Measurements from ENCODE around the gene KLK7.

- TF ChIP-seq CTCF (IDR thresholded peaks at IDR 0.05 in 2 of 3, conservative IDR thresholded peaks at IDR 0.05 in 1 of 3; ENCODE audit: control insufficient read depth in 2 of 3, extremely low read depth in 1 of 3, insufficient read depth in 1 of 3, low read depth in 3 of 3, low read length in 3 of 3) (no peak), POLR2A (IDR thresholded peaks at IDR 0.05; ENCODE audit: low read depth, low read length) (no peak), RFX5 (IDR thresholded peaks at IDR 0.05; ENCODE audit: low read depth, low read length) (no peak), CREB1 (IDR thresholded peaks at IDR 0.05; ENCODE audit: low read depth) (no peak), RCOR1 (conservative IDR thresholded peaks at IDR 0.05; ENCODE audit: low read depth, low read length) (no peak), REST (IDR thresholded peaks at IDR 0.05; ENCODE audit: low read depth, low read length) (no peak), ZBTB33 (IDR thresholded peaks at IDR 0.05) (no peak), TCF7 (IDR thresholded peaks at IDR 0.05; ENCODE audit: borderline replicate concordance) (no peak)
Observed at GRCh38 chr19:50983625-50984292, at the start of gene KLK7.
